Ectodermal cell (in vitro differentiated cells): ENCODE results near the gene MARCHF7.
"Not testable (repeated sequence)": the region's sequence is repeated elsewhere in the genome, so short reads cannot be mapped to it uniquely, and the experiment has no call there.

ENCODE experiments used
- H3K27ac ChIP-seq: 2 replicates; pipeline ENCODE4 v1.7.0; 2013; ENCODE audit warnings: mild to moderate bottlenecking, low read depth, low read length; ENCODE audit not compliant: insufficient read depth, poor library complexity, severe bottlenecking
- H3K27me3 ChIP-seq: 2 replicates; pipeline ENCODE4 v1.7.0; 2013; ENCODE audit warnings: mild to moderate bottlenecking, low read length; ENCODE audit not compliant: insufficient read depth, control insufficient read depth, poor library complexity, severe bottlenecking
- H3K36me3 ChIP-seq: one replicate; pipeline ENCODE4 v1.7.0; 2013; ENCODE audit warnings: low read length; ENCODE audit not compliant: control insufficient read depth, insufficient read depth
- H3K4me1 ChIP-seq: one replicate; pipeline ENCODE4 v1.7.0; 2013; ENCODE audit warnings: low read length; ENCODE audit not compliant: control insufficient read depth, insufficient read depth
- H3K4me3 ChIP-seq: 2 replicates; pipeline ENCODE4 v1.7.0; 2013; ENCODE audit warnings: low read depth, low read length, control low read depth; ENCODE audit not compliant: insufficient read depth
- H3K9me3 ChIP-seq: 2 replicates; pipeline ENCODE4 v1.7.0; 2013; ENCODE audit warnings: mild to moderate bottlenecking, low read length, moderate library complexity; ENCODE audit not compliant: control insufficient read depth
- WGBS, 2 experiments: methylation state at CpG; one replicate each; pipeline ENCODE4 v1.1.7; 2013; ENCODE audit warnings: missing lambda C conversion rate in 2 of 2; 5-methylcytosine and 5-hydroxymethylcytosine counted together

The MARCHF7 gene

GRCh38 chr2:159716857-159717256 is 4.6 kb downstream of the MARCHF7 start:
- H3K4me3 ChIP-seq = no peak overlapping the region
- H3K27ac ChIP-seq = no peak overlapping the region
- H3K4me1 ChIP-seq = no peaks in the 10 kb centered on the region
- H3K9me3 ChIP-seq = no peaks in the 10 kb centered on the region
- peaks cover 33% of the 10 kb centered on the region for H3K36me3 ChIP-seq
- WGBS, 2 experiments = 93 to 97% methylated on average over 2 of the region's 2 CpGs
- H3K27me3 ChIP-seq = no peaks in the 10 kb centered on the region

DNA sequence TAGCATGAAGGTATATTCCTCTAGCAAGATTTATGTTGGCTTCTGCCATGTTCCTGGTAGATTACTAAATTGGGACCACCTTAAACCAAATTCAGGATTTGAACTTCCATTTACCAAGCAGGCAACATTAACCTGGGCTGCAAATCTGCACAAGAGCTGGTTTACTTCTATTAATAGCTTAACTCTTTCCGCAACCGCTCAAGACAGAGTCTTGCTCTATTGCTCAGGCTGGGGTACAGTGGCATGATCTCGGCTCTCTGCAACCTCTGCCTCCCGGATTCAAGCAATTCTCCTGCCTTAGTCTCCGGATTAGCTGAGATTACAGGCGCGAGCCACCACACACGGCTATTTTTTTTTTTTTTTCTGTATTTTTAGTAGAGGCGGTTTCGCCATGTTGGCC is 8.4 kb downstream of the MARCHF7 start:
- Histone ChIP-seq H3K9me3 (no peaks in the 10 kb centered on the region), H3K27me3 (no peaks in the 10 kb centered on the region), H3K36me3 (peaks cover 40% of the 10 kb centered on the region), H3K4me1 (no peaks in the 10 kb centered on the region), H3K27ac (no peak overlapping the region), H3K4me3 (no peak overlapping the region)
- WGBS, 2 experiments = 95 to 96% methylated on average over 10 of the region's 10 CpGs

DNA sequence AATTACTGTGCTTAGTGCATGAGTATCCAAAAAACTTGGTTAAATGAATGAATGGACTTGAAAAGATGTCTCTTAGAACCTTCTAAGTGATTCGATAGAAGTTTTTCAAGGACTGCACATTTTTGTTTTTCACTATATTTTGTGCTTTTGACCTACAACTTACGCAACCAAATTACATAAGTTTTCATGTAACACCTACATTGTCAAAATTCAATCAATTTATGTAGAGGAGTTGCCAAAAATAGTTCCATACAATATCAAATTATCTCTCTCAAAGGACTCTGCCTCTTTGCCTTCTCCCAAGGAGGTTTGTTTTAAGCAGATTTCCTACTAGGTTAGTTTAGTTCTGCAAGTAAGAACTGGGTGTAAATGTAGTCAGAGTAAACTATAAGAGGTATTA is 10.3 kb downstream of the MARCHF7 start:
- Histone ChIP-seq H3K27ac (no peak overlapping the region), H3K27me3 (no peaks in the 10 kb centered on the region), H3K4me3 (no peak overlapping the region), H3K4me1 (no peaks in the 10 kb centered on the region), H3K9me3 (no peaks in the 10 kb centered on the region), H3K36me3 (peaks cover 35% of the 10 kb centered on the region)
- 100% methylated on average over 1 to 2 of the region's 2 CpGs for WGBS, 2 experiments

DNA sequence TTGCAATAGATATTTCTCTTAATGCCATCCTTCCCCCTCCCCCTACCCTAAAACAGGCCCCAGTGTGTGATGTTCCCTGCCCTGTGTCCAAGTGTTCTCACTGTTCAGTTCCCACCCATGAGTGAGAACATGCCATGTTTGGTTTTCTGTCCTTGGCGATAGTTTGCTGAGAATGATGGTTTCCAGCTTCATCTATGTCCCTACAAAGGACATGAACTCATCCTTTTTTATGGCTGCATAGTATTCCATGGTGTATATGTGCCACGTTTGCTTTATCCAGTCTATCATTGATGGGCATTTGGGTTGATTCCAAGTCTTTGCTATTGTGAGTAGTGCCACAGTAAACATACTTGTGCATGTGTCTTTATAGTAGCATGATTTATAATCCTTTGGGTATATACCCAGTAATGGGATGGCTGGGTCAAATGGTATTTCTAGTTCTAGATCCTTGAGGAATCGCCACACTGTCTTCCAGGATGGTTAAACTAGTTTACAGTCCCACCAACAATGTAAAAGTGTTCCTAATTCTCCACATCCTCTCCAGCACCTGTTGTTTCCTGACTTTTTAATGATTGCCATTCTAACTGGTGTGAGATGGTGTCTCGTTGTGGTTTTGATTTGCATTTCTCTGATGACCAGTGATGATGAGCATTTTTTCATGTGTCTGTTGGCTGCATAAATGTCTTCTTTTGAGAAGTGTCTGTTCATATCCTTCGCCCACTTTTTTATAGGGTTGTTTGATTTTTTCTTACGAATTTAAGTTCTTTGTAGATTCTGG is 12.7 kb downstream of the MARCHF7 start:
- peaks cover 31% of the 10 kb centered on the region for H3K36me3 ChIP-seq
- H3K9me3 ChIP-seq, H3K27ac ChIP-seq, H3K27me3 ChIP-seq, H3K4me1 ChIP-seq, H3K4me3 ChIP-seq: not testable (repeated sequence)
- 89 to 90% methylated on average over 5 to 6 of the region's 6 CpGs for WGBS, 2 experiments

- Histone ChIP-seq H3K36me3 (peaks cover 31% of the 10 kb centered on the region), H3K27ac (no peak overlapping the region), H3K4me3 (no peak overlapping the region), H3K4me1 (no peaks in the 10 kb centered on the region), H3K9me3 (no peaks in the 10 kb centered on the region), H3K27me3 (no peaks in the 10 kb centered on the region)
- 93 to 97% methylated on average over 2 of the region's 3 CpGs for WGBS, 2 experiments
Measured at GRCh38 chr2:159725713-159726112, 13.4 kb downstream of the MARCHF7 start.

GRCh38 chr2:159728629-159729028 is 16.3 kb downstream of the MARCHF7 start:
- H3K4me3 ChIP-seq = no peak overlapping the region
- H3K4me1 ChIP-seq = no peaks in the 10 kb centered on the region
- no peaks in the 10 kb centered on the region for H3K9me3 ChIP-seq
- peaks cover 33% of the 10 kb centered on the region for H3K36me3 ChIP-seq
- H3K27me3 ChIP-seq = no peaks in the 10 kb centered on the region
- no peak overlapping the region for H3K27ac ChIP-seq
- WGBS, 2 experiments = 95 to 96% methylated on average over 3 of the region's 3 CpGs

- no peaks in the 10 kb centered on the region for H3K9me3 ChIP-seq
- H3K4me3 ChIP-seq = no peak overlapping the region
- no peaks in the 10 kb centered on the region for H3K27me3 ChIP-seq
- H3K27ac ChIP-seq = no peak overlapping the region
- H3K36me3 ChIP-seq = peaks cover 51% of the 10 kb centered on the region
- H3K4me1 ChIP-seq = no peaks in the 10 kb centered on the region
- 82 to 94% methylated on average over 1 of the region's 1 CpG for whole genome bisulfite sequencing, 2 experiments
Measured at GRCh38 chr2:159735648-159736047, 23.3 kb downstream of the MARCHF7 start.

DNA sequence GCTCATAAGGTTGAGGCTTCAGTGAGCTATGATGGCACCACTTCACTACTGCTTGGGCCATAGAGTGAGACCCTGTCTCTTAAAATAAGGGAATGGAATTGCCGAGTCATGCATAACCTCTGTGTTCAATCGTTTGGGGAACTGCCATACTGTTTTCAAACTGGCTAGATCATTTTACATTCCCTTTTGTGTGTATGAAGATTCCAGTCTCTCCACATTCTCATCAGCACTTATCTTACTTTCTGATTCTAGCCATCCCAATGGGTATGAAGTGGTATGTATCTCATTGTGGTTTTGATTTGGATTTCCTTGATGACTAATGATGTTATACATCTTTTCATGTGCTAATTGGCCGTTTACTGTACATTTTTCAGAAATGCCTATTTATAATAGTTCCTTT is 23.7 kb downstream of the MARCHF7 start:
- H3K9me3 ChIP-seq = no peaks in the 10 kb centered on the region
- H3K4me1 ChIP-seq = no peaks in the 10 kb centered on the region
- no peak overlapping the region for H3K4me3 ChIP-seq
- no peak overlapping the region for H3K27ac ChIP-seq
- peaks cover 47% of the 10 kb centered on the region for H3K36me3 ChIP-seq
- H3K27me3 ChIP-seq = no peaks in the 10 kb centered on the region
- 95 to 97% methylated on average over 2 of the region's 3 CpGs for WGBS, 2 experiments

DNA sequence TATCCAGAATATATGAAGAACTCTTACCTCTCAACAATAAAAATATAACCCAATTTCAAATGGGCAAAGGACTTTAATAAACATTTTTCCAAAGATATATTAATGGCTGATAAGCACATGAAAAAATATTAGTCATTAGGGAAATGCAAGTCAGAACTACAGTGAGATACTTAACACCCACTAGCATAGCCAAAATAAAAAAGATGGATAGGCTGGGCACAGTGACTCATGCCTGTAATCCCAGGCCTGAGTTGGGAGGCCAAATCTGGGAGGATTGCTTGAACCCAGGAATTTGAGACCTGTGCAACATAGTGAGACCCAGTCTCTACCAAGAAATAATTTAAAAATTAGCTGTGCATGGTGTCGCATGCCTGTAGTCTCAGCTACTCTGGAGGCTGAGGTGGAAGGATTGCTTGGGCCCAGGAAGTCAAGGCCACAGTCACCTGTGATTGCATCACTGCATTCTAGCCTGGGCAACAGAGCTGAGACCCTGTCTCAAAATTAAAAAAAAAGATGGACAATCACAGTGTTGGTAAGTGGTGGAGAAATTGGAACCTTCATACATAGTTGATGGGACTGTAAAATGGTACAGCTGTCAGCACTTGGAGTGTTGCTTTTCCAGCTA is 25.1 kb downstream of the MARCHF7 start:
- H3K36me3 ChIP-seq = peaks cover 42% of the 10 kb centered on the region
- 94 to 98% methylated on average over 1 of the region's 1 CpG for WGBS, 2 experiments
- H3K4me3 ChIP-seq = no peak overlapping the region
- H3K4me1 ChIP-seq = no peaks in the 10 kb centered on the region
- no peaks in the 10 kb centered on the region for H3K27me3 ChIP-seq
- no peaks in the 10 kb centered on the region for H3K9me3 ChIP-seq
- no peak overlapping the region for H3K27ac ChIP-seq

- 95 to 98% methylated on average over 11 of the region's 11 CpGs for WGBS, 2 experiments
- no peak overlapping the region for H3K4me3 ChIP-seq
- no peaks in the 10 kb centered on the region for H3K4me1 ChIP-seq
- H3K36me3 ChIP-seq = peaks cover 43% of the 10 kb centered on the region
- no peaks in the 10 kb centered on the region for H3K9me3 ChIP-seq
- no peak overlapping the region for H3K27ac ChIP-seq
- no peaks in the 10 kb centered on the region for H3K27me3 ChIP-seq
Measured at GRCh38 chr2:159737917-159738296, 25.6 kb downstream of the MARCHF7 start.
